Measurements from ENCODE around the gene MGMT.
"Not testable (repeated sequence)": the region's sequence is repeated elsewhere in the genome, so short reads cannot be mapped to it uniquely, and the experiment has no call there.

The MGMT gene

DNA sequence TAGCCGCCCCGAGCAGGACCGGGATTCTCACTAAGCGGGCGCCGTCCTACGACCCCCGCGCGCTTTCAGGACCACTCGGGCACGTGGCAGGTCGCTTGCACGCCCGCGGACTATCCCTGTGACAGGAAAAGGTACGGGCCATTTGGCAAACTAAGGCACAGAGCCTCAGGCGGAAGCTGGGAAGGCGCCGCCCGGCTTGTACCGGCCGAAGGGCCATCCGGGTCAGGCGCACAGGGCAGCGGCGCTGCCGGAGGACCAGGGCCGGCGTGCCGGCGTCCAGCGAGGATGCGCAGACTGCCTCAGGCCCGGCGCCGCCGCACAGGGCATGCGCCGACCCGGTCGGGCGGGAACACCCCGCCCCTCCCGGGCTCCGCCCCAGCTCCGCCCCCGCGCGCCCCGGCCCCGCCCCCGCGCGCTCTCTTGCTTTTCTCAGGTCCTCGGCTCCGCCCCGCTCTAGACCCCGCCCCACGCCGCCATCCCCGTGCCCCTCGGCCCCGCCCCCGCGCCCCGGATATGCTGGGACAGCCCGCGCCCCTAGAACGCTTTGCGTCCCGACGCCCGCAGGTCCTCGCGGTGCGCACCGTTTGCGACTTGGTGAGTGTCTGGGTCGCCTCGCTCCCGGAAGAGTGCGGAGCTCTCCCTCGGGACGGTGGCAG is at the start of gene MGMT:
MGMT (plus strand) TSS at position 539 of the 656 bp plus-strand sequence.
- no peak within 1 kb of the TSS for H3K9ac ChIP-seq (ENCODE audit: low read depth, low read length)
- no peaks in the 10 kb centered on the region for H3K9me3 ChIP-seq (ENCODE audit: control insufficient read depth, insufficient read depth, low read length)
- H3K4me1 ChIP-seq (ENCODE audit: insufficient read depth, low read length): no peaks in the 10 kb centered on the region
- H3K36me3 ChIP-seq (ENCODE audit: insufficient read depth, low read length): no peaks in the 10 kb centered on the region

DNA sequence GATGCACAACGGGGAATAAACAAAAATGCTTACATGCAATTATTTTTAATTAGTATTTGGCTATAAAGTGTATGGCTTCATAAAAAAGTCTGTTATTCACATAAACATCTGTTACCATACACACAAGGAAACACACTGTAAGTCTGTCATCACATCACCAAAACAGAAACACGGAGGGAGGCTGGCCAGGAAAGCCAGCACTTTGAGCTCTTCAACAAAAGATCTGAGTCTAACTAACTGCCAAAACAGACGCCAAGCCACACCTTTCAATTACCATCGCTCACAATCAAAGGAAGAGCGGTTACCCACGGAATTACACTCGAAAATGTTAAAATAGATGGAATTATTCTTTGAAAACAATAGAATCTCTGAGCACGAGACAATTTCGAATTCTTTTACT is 49.2 kb upstream of the MGMT start:
- Histone ChIP-seq H3K9ac (ENCODE audit: low read depth, low read length) (no peak overlapping the region), H3K4me1 (ENCODE audit: insufficient read depth, low read length) (no peaks in the 10 kb centered on the region), H3K36me3 (ENCODE audit: insufficient read depth, low read length) (no peaks in the 10 kb centered on the region), H3K9me3 (ENCODE audit: control insufficient read depth, insufficient read depth, low read length) (no peaks in the 10 kb centered on the region)

DNA sequence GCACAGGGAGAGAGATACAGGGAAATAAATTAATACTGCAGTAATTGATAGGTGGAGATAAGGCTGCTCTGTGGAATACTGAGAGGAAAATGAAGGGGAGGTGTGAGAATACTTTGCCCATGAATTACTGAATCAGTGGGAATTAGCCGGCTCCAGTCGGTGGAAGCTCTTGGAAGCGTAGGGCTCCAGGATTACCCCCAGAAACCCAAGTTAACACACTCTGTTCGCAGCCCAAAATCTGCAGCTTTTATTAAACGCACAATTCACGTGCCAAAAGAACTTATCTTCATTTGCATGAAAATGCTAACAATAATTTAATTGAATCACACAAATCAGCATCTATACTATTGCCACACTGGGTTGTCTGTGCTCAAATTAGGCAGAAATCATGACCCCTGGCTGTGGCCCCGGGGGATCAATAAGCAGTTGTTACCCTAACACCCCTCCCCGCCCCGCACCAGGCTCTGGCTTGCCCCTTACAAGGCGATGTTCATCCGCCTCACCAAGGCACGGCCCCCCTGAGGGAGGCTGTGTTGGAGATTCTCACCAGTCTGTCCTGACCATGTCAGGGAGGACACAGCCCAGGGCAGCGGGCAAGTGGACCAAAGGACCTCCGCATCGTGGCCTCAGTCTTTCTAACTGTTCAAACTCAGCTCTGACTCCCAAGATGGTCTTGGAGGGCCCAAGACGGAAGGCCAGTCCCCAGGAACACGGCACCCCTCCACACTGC is 48.4 kb upstream of the MGMT start:
- H3K36me3 ChIP-seq (ENCODE audit: insufficient read depth, low read length): no peaks in the 10 kb centered on the region
- no peaks in the 10 kb centered on the region for H3K4me1 ChIP-seq (ENCODE audit: insufficient read depth, low read length)
- no peaks in the 10 kb centered on the region for H3K9me3 ChIP-seq (ENCODE audit: control insufficient read depth, insufficient read depth, low read length)
- H3K9ac ChIP-seq (ENCODE audit: low read depth, low read length): no peak overlapping the region

DNA sequence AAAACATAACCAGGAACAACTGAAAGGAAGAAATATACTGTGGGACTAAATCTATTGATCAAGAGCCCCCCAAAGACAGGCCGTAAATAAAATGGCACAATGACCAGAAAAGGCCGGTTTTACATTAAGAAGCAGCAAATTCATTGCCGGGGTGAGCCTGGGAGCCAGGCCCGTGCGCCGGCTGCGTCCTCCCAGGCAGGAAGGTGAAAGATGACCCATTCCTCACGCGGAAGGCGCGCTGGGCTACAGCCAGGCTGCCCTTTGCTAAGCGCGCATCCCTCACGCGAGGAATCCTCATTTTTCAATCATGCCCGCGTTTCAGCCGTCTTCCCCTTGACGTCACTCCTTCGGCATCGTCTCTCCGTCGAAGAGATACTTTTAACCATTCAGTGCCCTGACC is 47.6 kb upstream of the MGMT start:
- Histone ChIP-seq H3K9ac (ENCODE audit: low read depth, low read length) (no peak overlapping the region), H3K9me3 (ENCODE audit: control insufficient read depth, insufficient read depth, low read length) (no peaks in the 10 kb centered on the region), H3K4me1 (ENCODE audit: insufficient read depth, low read length) (no peaks in the 10 kb centered on the region), H3K36me3 (ENCODE audit: insufficient read depth, low read length) (no peaks in the 10 kb centered on the region)

DNA sequence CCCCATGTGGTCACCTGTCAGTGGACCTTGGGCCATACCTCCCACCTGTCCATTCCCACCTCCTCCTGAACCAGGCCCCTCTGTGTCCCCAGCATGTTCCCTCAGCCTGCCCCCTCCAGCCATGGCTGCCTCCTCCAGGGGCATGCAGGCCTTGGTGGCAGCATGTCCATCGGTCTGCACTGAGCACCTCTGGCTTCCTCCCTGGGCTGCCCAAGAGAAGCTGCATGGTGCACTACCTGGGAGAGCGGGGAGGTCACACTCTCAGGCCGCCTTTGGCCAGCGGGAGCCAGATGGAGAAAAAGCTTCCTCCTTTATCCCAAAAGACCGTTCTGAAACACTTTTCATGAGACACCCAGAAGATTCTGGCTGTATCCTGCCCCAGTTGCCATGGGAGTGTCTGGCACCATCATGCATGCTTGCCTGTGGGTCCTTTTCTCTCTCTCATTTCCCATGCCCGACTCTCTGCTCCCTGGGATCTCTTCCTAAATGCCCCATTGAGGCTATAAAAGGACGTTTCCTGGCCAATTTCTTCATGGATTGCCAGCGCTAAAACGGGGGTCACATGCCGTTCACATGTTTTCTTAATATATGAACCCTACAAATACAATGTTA is 45.5 kb upstream of the MGMT start:
- Histone ChIP-seq H3K36me3 (ENCODE audit: insufficient read depth, low read length) (no peaks in the 10 kb centered on the region), H3K9me3 (ENCODE audit: control insufficient read depth, insufficient read depth, low read length) (no peaks in the 10 kb centered on the region), H3K4me1 (ENCODE audit: insufficient read depth, low read length) (no peaks in the 10 kb centered on the region), H3K9ac (ENCODE audit: low read depth, low read length) (no peak overlapping the region)

DNA sequence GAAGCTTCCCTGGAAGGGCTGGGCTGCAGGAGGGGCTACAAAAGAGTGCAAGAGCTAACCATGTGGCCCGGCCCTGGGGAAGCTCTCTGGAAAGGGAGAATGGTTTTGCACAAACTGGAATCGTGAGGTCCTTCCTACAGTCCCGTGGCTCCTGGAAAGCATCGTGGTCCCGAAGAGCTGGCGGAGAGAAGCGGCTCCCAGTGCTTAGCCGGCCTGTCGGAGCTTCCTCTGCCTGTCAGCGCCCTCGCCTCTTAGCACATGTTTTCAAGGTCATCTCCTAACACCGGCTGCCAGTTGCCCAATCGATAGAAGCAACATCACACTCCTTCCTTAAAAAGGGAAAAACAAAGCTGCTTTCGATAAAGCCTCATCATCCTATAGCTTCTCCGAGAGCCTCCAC is 42.1 kb upstream of the MGMT start:
- no peaks in the 10 kb centered on the region for H3K36me3 ChIP-seq (ENCODE audit: insufficient read depth, low read length)
- H3K4me1 ChIP-seq (ENCODE audit: insufficient read depth, low read length): no peaks in the 10 kb centered on the region
- H3K9me3 ChIP-seq (ENCODE audit: control insufficient read depth, insufficient read depth, low read length): no peaks in the 10 kb centered on the region
- H3K9ac ChIP-seq (ENCODE audit: low read depth, low read length): no peak overlapping the region

DNA sequence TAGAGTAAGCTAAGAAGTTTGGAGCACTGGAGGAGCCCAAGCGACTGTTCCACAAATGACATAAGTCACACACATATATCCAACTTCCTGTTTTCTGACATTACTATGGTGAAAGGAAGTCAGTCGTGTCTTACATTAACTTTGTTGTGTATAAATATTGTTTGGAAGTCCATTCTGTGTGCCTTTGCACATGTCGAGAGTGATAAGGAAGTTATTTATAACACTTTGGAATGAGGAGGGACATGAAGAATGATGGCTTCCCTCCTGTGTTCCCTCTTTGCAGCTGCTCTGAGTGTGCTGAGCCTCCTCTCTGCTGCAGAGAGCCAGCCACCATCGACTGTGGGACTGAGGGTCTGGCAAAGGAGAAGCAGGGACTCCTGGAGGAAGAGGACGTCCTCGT is 40.4 kb upstream of the MGMT start:
- Histone ChIP-seq H3K4me1 (ENCODE audit: insufficient read depth, low read length) (no peaks in the 10 kb centered on the region), H3K9ac (ENCODE audit: low read depth, low read length) (no peak overlapping the region), H3K36me3 (ENCODE audit: insufficient read depth, low read length) (no peaks in the 10 kb centered on the region), H3K9me3 (ENCODE audit: control insufficient read depth, insufficient read depth, low read length) (no peaks in the 10 kb centered on the region)

DNA sequence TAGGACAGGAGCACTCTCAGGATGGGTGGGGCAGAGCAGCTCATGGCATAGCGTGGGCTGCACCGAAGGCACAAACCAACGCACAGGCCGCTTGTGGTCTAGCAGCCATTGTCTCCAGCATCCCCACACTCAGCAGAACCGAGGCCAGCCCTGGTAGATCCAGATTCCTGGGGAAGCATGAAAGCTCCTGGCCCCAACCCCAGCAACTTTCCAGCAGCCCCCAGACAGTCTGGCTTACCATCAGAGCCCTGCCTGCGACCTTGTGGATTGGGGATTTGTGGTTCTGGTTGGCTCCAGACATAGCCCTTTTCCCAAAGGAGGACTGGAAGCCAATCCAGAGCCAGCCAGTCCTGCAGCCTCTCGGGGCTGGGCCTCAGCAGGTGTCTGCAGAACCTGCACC is 33.8 kb upstream of the MGMT start:
- H3K36me3 ChIP-seq (ENCODE audit: insufficient read depth, low read length): no peaks in the 10 kb centered on the region
- H3K4me1 ChIP-seq (ENCODE audit: insufficient read depth, low read length): peaks cover 9% of the 10 kb centered on the region
- H3K9me3 ChIP-seq (ENCODE audit: control insufficient read depth, insufficient read depth, low read length): no peaks in the 10 kb centered on the region
- H3K9ac ChIP-seq (ENCODE audit: low read depth, low read length): no peak overlapping the region

DNA sequence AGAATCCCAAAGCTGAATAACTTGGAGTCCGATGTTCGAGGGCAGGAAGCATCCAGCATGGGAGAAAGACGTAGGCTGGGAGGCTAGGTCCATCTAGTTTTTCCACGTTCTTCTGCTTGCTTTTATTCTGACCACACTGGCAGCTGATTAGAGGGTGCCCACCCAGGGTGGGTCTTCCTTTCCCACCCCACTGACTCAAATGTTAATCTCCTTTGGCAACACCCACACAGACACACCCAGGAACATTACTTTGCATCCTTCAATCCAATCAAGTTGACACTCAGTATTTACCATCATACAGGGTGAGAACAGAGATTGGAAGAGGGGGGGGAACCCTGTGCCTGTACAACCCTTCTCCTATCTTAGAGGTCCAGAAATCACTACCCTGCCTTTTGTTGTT is 31.3 kb upstream of the MGMT start:
- not testable (repeated sequence) for H3K4me1 ChIP-seq (ENCODE audit: insufficient read depth, low read length); H3K9me3 ChIP-seq (ENCODE audit: control insufficient read depth, insufficient read depth, low read length); H3K36me3 ChIP-seq (ENCODE audit: insufficient read depth, low read length); H3K9ac ChIP-seq (ENCODE audit: low read depth, low read length)

DNA sequence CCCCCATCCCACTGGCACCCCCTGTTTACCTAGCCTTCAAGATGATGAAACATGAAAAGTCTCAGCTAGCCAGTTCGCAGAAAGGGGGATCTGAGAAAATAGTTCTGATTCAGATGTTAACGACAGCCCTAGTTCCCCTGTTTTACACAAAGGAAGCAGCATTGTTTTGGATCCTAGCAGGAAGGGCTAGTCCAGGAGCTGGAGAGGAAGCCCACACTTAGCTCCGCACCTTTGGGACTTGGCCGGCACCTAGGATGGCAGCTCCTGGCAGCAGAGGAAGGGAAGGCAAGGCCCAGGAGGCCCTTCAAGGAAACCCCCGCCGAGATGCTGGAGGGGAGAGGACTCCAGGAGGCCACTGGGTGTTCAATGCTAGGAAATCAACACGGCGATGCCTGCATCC is 29.0 kb upstream of the MGMT start:
- peaks cover 6% of the 10 kb centered on the region; the same call in 1 of the 2 replicates for H3K4me1 ChIP-seq (ENCODE audit: insufficient read depth, low read length)
- H3K36me3 ChIP-seq (ENCODE audit: insufficient read depth, low read length): no peaks in the 10 kb centered on the region
- H3K9ac ChIP-seq (ENCODE audit: low read depth, low read length): no peak overlapping the region
- H3K9me3 ChIP-seq (ENCODE audit: control insufficient read depth, insufficient read depth, low read length): no peaks in the 10 kb centered on the region

DNA sequence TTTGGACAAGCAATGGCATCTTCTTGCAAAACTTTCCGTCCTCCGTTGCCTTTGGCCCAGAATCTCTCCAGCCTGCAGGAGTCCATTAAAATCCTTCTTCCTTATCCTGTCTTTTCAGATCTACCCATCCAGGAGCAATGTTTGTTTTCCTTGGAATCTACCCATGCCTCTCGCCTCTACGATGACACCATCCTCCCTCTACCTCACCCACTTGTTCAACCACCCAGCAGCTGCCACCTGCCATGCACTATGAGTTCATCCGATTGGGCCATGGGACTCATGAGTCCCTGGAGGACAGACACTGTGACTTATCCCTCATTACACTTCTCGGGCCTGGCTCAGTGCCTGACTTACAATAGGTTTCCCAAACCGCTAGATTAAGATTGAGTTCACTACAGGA is 26.8 kb upstream of the MGMT start:
- H3K36me3 ChIP-seq (ENCODE audit: insufficient read depth, low read length): no peaks in the 10 kb centered on the region
- H3K4me1 ChIP-seq (ENCODE audit: insufficient read depth, low read length): peaks cover 6% of the 10 kb centered on the region; the same call in 1 of the 2 replicates
- no peak overlapping the region for H3K9ac ChIP-seq (ENCODE audit: low read depth, low read length)
- no peaks in the 10 kb centered on the region for H3K9me3 ChIP-seq (ENCODE audit: control insufficient read depth, insufficient read depth, low read length)

DNA sequence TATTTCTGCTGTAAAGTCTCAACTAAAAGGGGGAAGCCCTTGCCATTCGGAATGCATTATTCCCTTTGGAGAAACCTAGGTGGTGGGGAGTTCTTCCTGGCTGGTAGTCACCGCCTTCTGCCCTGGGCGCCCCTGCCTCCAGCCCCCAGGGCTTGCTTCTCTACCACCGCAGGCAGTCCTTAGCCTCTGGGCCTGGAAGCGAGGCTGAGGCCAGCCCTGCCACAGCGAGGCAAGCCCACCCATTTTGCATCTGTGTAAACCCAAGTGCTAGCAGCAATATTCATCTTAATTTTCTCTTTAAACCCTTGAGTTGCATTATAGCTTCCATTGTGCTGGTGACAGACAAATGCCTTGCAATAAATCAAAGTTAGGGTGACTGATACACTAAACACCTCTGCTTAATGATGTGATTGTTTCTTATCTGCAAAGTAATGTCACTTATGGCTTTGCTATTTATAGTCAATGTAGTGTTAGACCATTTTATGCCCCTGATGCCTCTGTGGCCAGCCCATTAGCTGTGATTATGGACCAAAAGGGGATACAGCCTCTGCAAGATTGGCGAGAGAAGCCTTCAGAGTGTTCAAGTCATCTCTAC is 26.2 kb upstream of the MGMT start:
- Histone ChIP-seq H3K9ac (ENCODE audit: low read depth, low read length) (no peak overlapping the region), H3K9me3 (ENCODE audit: control insufficient read depth, insufficient read depth, low read length) (no peaks in the 10 kb centered on the region), H3K36me3 (ENCODE audit: insufficient read depth, low read length) (no peaks in the 10 kb centered on the region), H3K4me1 (ENCODE audit: insufficient read depth, low read length) (peaks cover 6% of the 10 kb centered on the region; the same call in 1 of the 2 replicates)

DNA sequence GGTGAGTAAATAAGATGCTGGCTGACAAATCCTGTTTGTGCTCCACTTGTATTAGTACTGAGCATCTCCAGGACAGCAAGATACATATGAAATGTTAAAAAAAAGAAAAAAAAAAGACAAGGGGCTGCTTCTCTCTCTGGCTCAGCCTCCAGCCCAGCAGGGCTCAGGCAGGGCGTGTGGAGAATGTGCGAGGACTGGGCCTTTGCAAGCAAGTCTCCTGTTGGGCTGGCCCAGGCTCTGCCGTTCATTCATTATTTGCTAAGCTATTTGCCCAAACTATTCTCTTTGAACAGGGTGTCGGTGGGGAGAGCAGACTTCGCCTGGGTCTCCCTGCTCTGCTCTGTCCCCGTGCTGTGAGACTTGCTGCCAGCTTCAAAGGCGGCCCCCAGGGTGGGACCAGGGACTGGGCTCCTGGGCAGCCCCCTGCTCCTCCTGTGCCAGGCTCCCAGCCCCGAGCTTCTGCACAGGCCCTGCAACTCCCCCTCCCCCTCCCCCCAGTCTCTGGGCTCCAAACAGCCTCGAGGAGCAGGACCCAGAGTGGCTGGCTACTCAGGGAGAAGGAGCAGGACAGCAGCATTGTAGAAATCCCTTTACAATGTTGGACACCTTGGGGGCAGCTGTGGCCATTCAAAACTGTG is 25.6 kb upstream of the MGMT start:
- H3K36me3 ChIP-seq (ENCODE audit: insufficient read depth, low read length): no peaks in the 10 kb centered on the region
- no peak overlapping the region for H3K9ac ChIP-seq (ENCODE audit: low read depth, low read length)
- H3K4me1 ChIP-seq (ENCODE audit: insufficient read depth, low read length): peaks cover 6% of the 10 kb centered on the region; the same call in 1 of the 2 replicates
- no peaks in the 10 kb centered on the region for H3K9me3 ChIP-seq (ENCODE audit: control insufficient read depth, insufficient read depth, low read length)

DNA sequence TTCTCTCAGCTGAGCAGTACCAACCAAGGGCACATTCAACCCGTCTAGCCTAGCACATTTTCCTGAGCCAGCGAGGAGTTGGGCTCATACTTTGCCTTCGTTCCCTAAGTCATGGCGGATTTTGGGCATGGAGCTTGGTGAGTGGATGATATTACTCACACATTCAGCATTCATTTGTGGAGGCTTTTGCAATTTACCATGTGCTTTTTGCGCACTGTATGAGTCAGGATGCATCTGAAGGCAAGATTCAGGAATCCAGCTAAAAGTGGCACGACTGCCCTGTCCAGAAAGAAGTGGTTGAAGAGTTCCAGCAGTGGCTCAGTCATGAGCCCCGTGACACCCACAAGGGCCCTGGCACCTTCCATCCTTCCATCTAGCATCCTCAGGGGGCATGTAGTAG is 24.2 kb upstream of the MGMT start:
- H3K9ac ChIP-seq (ENCODE audit: low read depth, low read length): no peak overlapping the region
- peaks cover 1% of the 10 kb centered on the region; the same call in 1 of the 2 replicates for H3K4me1 ChIP-seq (ENCODE audit: insufficient read depth, low read length)
- no peaks in the 10 kb centered on the region for H3K9me3 ChIP-seq (ENCODE audit: control insufficient read depth, insufficient read depth, low read length)
- H3K36me3 ChIP-seq (ENCODE audit: insufficient read depth, low read length): no peaks in the 10 kb centered on the region
